Measurements from ENCODE around the gene KRT36.

Gene KRT36

GRCh38 chr17:41440531-41441033 is 49.1 kb downstream of the KRT36 start, which contains the start of gene KRT38:
Gene KRT38, minus strand, starts transcription at chr17:41440983. Its CDS starts 62 bp downstream, at chr17:41440921.
- H3F3A ChIP-seq (ENCODE audit: insufficient read depth, low read length) = no peaks in the 10 kb centered on the region
- TF ChIP-seq CTCF (IDR thresholded peaks at IDR 0.05; ENCODE audit: low read length) (no peak), EZH2 (IDR thresholded peaks at IDR 0.05; ENCODE audit: borderline replicate concordance, low read length) (no peak)
- H3K27ac ChIP-seq (ENCODE audit: low read depth, low read length, poor library complexity, severe bottlenecking) = no peak within 1 kb of the TSS
- H3K79me2 ChIP-seq (ENCODE audit: insufficient read depth, low read length) = no peaks in the 10 kb centered on the region
- H3K4me3 ChIP-seq (ENCODE audit: low read depth, low read length, poor library complexity, severe bottlenecking) = no peak within 1 kb of the TSS
- 0 out of 2 replicates have a peak, but pooled peaks cover 4% of the 10 kb centered on the region for H3K27me3 ChIP-seq (ENCODE audit: insufficient read depth, low read length)
- no peak within 1 kb of the TSS for H2AFZ ChIP-seq (ENCODE audit: low read length)
- H3K4me2 ChIP-seq (ENCODE audit: low read length) = no peak within 1 kb of the TSS
- H4K20me1 ChIP-seq (ENCODE audit: insufficient read depth, low read length) = no peaks in the 10 kb centered on the region; the same call in 1 of the 2 replicates
- no peaks in the 10 kb centered on the region for H3K4me1 ChIP-seq (ENCODE audit: insufficient read depth, low read length, severe bottlenecking)
- H3K36me3 ChIP-seq (ENCODE audit: insufficient read depth, low read length) = no peaks in the 10 kb centered on the region
- no peak within 1 kb of the TSS for H3K9ac ChIP-seq (ENCODE audit: low read length)
- no peaks in the 10 kb centered on the region for H3K9me3 ChIP-seq (ENCODE audit: low read length)
- no peaks in the 10 kb centered on the region for H3K9me2 ChIP-seq (ENCODE audit: low read depth, low read length)

GRCh38 chr17:41439375-41439774 is 50.3 kb downstream of the KRT36 start:
- H2AFZ ChIP-seq (ENCODE audit: low read length) = no peak overlapping the region
- H3K9me3 ChIP-seq (ENCODE audit: low read length) = no peaks in the 10 kb centered on the region
- H3K9ac ChIP-seq (ENCODE audit: low read length) = no peak overlapping the region
- H3K4me1 ChIP-seq (ENCODE audit: insufficient read depth, low read length, severe bottlenecking) = no peaks in the 10 kb centered on the region
- H3K79me2 ChIP-seq (ENCODE audit: insufficient read depth, low read length) = no peaks in the 10 kb centered on the region
- no peaks in the 10 kb centered on the region for H3F3A ChIP-seq (ENCODE audit: insufficient read depth, low read length)
- H3K4me2 ChIP-seq (ENCODE audit: low read length) = no peak overlapping the region
- H3K27ac ChIP-seq (ENCODE audit: low read depth, low read length, poor library complexity, severe bottlenecking) = no peak overlapping the region
- no peaks in the 10 kb centered on the region; the same call in 1 of the 2 replicates for H4K20me1 ChIP-seq (ENCODE audit: insufficient read depth, low read length)
- H3K36me3 ChIP-seq (ENCODE audit: insufficient read depth, low read length) = no peaks in the 10 kb centered on the region
- TF ChIP-seq EZH2 (IDR thresholded peaks at IDR 0.05; ENCODE audit: borderline replicate concordance, low read length) = no peak
- no peak for TF ChIP-seq CTCF (IDR thresholded peaks at IDR 0.05; ENCODE audit: low read length)
- no peak overlapping the region for H3K4me3 ChIP-seq (ENCODE audit: low read depth, low read length, poor library complexity, severe bottlenecking)
- H3K9me2 ChIP-seq (ENCODE audit: low read depth, low read length) = no peaks in the 10 kb centered on the region
- H3K27me3 ChIP-seq (ENCODE audit: insufficient read depth, low read length) = 0 out of 2 replicates have a peak, but pooled peaks cover 4% of the 10 kb centered on the region

DNA sequence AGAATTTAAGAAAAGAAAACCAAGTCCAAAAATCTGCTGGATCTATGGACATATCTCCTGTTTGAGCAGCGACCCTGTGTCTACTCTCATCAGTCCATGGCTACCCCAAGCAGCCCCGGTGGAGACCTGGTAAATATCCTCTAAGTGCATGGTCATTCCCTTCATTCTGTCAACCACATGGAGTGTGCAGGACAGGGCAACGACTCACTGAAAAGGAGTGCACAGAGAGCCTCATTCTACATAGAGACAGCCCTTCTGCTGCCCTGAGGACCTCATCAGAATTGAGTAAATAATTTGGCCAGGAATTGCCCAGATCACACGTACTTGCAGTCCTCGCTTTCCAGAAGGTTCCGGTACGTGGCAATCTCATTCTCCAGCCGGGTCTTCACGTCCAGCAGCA is 51.9 kb downstream of the KRT36 start:
- no peaks in the 10 kb centered on the region; the same call in 1 of the 2 replicates for H4K20me1 ChIP-seq (ENCODE audit: insufficient read depth, low read length)
- H3K27ac ChIP-seq (ENCODE audit: low read depth, low read length, poor library complexity, severe bottlenecking) = no peak overlapping the region
- H2AFZ ChIP-seq (ENCODE audit: low read length) = no peak overlapping the region
- no peaks in the 10 kb centered on the region for H3K9me2 ChIP-seq (ENCODE audit: low read depth, low read length)
- H3K9ac ChIP-seq (ENCODE audit: low read length) = no peak overlapping the region
- no peaks in the 10 kb centered on the region for H3K4me1 ChIP-seq (ENCODE audit: insufficient read depth, low read length, severe bottlenecking)
- no peaks in the 10 kb centered on the region for H3F3A ChIP-seq (ENCODE audit: insufficient read depth, low read length)
- no peaks in the 10 kb centered on the region for H3K79me2 ChIP-seq (ENCODE audit: insufficient read depth, low read length)
- no peak overlapping the region for H3K4me2 ChIP-seq (ENCODE audit: low read length)
- TF ChIP-seq EZH2 (IDR thresholded peaks at IDR 0.05; ENCODE audit: borderline replicate concordance, low read length) (no peak), CTCF (IDR thresholded peaks at IDR 0.05; ENCODE audit: low read length) (no peak)
- H3K36me3 ChIP-seq (ENCODE audit: insufficient read depth, low read length) = no peaks in the 10 kb centered on the region
- H3K4me3 ChIP-seq (ENCODE audit: low read depth, low read length, poor library complexity, severe bottlenecking) = no peak overlapping the region
- H3K9me3 ChIP-seq (ENCODE audit: low read length) = no peaks in the 10 kb centered on the region
- H3K27me3 ChIP-seq (ENCODE audit: insufficient read depth, low read length) = 0 out of 2 replicates have a peak, but pooled peaks cover 4% of the 10 kb centered on the region

Measured in OCI-LY1 (cell line).